OCI-LY7 (cell line): ENCODE data around the gene DCC.
A peak's percentile ranks its signal among the peaks of the same experiment; 100 is the strongest.

Experiments used
- EZH2phosphoT487 ChIP-seq: fragments of 200-600 bp; sonication (generic); IDR thresholded peaks from 2 replicates; pipeline ENCODE4 v1.6.1; 2018; ENCODE audit warnings: low read depth, borderline replicate concordance, mild to moderate bottlenecking, mixed run types, antibody characterized with exemption, low read length, moderate library complexity, mixed read lengths
- TF ChIP-seq, protein P1 (sequence below): fragments of 200-600 bp; sonication (generic); conservative IDR thresholded peaks from 2 replicates; pipeline ENCODE4 v1.5.1; 2014; ENCODE audit warnings: mild to moderate bottlenecking, antibody characterized with exemption, low read length, moderate library complexity, mixed read lengths

DNA sequence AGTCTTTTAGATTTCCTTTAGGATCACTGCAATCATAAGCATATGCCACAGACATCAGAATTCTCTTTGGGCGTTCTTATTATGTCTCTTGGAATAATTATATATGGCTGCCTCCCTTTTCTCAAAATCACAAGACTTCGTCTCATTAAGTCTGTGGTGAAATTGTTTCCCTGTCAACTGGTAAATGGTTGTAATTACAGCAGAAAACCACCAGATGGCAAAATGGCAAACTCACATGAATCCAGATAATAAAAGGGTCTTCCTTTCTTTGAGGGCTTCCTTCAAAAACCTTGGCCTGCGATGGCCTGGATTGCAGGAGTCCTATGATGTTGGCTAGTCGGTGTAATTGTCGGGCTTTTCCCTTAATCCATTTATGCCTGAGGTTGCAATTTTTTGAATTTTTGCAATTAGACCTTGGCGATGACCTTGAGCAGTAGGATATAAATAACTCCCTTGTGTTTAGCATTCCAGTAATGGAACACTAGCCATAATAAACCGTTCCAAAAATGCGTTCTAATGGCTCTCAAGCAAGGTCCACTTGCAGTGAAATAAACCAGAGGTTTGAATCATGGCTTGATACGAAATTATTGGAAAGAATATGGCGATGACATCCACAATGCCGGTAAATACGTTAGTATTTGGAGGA, 1228.1 kb downstream of the DCC start:
- TF ChIP-seq, protein P1, sequence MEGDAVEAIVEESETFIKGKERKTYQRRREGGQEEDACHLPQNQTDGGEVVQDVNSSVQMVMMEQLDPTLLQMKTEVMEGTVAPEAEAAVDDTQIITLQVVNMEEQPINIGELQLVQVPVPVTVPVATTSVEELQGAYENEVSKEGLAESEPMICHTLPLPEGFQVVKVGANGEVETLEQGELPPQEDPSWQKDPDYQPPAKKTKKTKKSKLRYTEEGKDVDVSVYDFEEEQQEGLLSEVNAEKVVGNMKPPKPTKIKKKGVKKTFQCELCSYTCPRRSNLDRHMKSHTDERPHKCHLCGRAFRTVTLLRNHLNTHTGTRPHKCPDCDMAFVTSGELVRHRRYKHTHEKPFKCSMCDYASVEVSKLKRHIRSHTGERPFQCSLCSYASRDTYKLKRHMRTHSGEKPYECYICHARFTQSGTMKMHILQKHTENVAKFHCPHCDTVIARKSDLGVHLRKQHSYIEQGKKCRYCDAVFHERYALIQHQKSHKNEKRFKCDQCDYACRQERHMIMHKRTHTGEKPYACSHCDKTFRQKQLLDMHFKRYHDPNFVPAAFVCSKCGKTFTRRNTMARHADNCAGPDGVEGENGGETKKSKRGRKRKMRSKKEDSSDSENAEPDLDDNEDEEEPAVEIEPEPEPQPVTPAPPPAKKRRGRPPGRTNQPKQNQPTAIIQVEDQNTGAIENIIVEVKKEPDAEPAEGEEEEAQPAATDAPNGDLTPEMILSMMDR = peak; percentile 70
- no peak for TF ChIP-seq EZH2phosphoT487
